Measurements from ENCODE around the gene HSBP1L1. TPM values are rescaled to one million over a fixed set of nuclear protein-coding genes. Genes with fewer than 3 reads are reported as not detected.

The HSBP1L1 gene
- polyA plus RNA-seq, 4 donors: 6.8 to 26.9 (median 18.2) TPM

GRCh38 chr18:79944126-79944731, 20.2 kb upstream of the HSBP1L1 start:
- DNase-seq (ENCODE audit: low read depth in 4 of 4, low spot score in 3 of 4): no peak

- no peak for DNase-seq (ENCODE audit: low read depth in 4 of 4, low spot score in 3 of 4)
Measured at GRCh38 chr18:79944746-79945117, 19.7 kb upstream of the HSBP1L1 start.

GRCh38 chr18:79945118-79946042, 19.1 kb upstream of the HSBP1L1 start:
- DNase-seq (ENCODE audit: low read depth in 4 of 4, low spot score in 3 of 4): no peak

- no peak for DNase-seq (ENCODE audit: low read depth in 4 of 4, low spot score in 3 of 4)
Measured at GRCh38 chr18:79947054-79947755, 17.2 kb upstream of the HSBP1L1 start.

- no peak for DNase-seq (ENCODE audit: low read depth in 4 of 4, low spot score in 3 of 4)
Measured at GRCh38 chr18:79947881-79948610, 16.4 kb upstream of the HSBP1L1 start.

- DNase-seq (ENCODE audit: low read depth in 4 of 4, low spot score in 3 of 4): no peak
Measured at GRCh38 chr18:79948719-79949411, 15.6 kb upstream of the HSBP1L1 start.

GRCh38 chr18:79949697-79950487, 14.6 kb upstream of the HSBP1L1 start:
- DNase-seq (ENCODE audit: low read depth in 4 of 4, low spot score in 3 of 4): no peak

GRCh38 chr18:79950515-79951341, 13.7 kb upstream of the HSBP1L1 start:
- no peak for DNase-seq (ENCODE audit: low read depth in 4 of 4, low spot score in 3 of 4)

- DNase-seq (ENCODE audit: low read depth in 4 of 4, low spot score in 3 of 4): peak in 3 of 4 donors; percentile 60 to 80 (median 71)
Measured at GRCh38 chr18:79951545-79952455, 12.6 kb upstream of the HSBP1L1 start, which contains the start of gene SLC66A2. Gene SLC66A2 (minus strand): TSS chr18:79951653. CDS start chr18:79950926, 727 bp downstream.

- no peak for DNase-seq (ENCODE audit: low read depth in 4 of 4, low spot score in 3 of 4)
Measured at GRCh38 chr18:79952456-79952995, 11.9 kb upstream of the HSBP1L1 start.

- no peak for DNase-seq (ENCODE audit: low read depth in 4 of 4, low spot score in 3 of 4)
Measured at GRCh38 chr18:79952996-79953559, 11.4 kb upstream of the HSBP1L1 start.

- DNase-seq (ENCODE audit: low read depth in 4 of 4, low spot score in 3 of 4): no peak
Measured at GRCh38 chr18:79953971-79954651, 10.3 kb upstream of the HSBP1L1 start.

GRCh38 chr18:79954791-79955190, 9.7 kb upstream of the HSBP1L1 start:
- no peak for DNase-seq (ENCODE audit: low read depth in 4 of 4, low spot score in 3 of 4)

- DNase-seq (ENCODE audit: low read depth in 4 of 4, low spot score in 3 of 4): no peak
Measured at GRCh38 chr18:79955302-79956075, 9.0 kb upstream of the HSBP1L1 start.

- DNase-seq (ENCODE audit: low read depth in 4 of 4, low spot score in 3 of 4): no peak
Measured at GRCh38 chr18:79956276-79956675, 8.2 kb upstream of the HSBP1L1 start.
